Neural cell (in vitro differentiated cells): ENCODE results near the gene SUN1. TPM values are rescaled to one million over a fixed set of nuclear protein-coding genes. Genes with fewer than 3 reads are reported as not detected.
"Not testable (repeated sequence)": the region's sequence is repeated elsewhere in the genome, so short reads cannot be mapped to it uniquely, and the experiment has no call there.

ENCODE experiments used
- H2AFZ ChIP-seq: fragments of 200-600, 300-800 bp; sonication (generic), shearing (Covaris generic); 2 replicates; pipeline ENCODE4 v1.6.0; 2014; ENCODE audit warnings: low read depth, mild to moderate bottlenecking, antibody characterized with exemption, low read length, moderate library complexity
- H3F3A ChIP-seq: fragments of 200-600 bp; shearing (Covaris generic); 2 replicates; pipeline ENCODE4 v1.6.1; 2016; ENCODE audit warnings: mild to moderate bottlenecking, moderate library complexity, mixed read lengths, antibody characterized with exemption, low read length; ENCODE audit not compliant: insufficient read depth, poor library complexity, severe bottlenecking
- H3K27ac ChIP-seq: fragments of 200-600, 300-800 bp; sonication (generic), shearing (Covaris generic); 2 replicates; pipeline ENCODE4 v1.5.1; 2014; ENCODE audit warnings: mild to moderate bottlenecking, low read length, moderate library complexity
- H3K27me3 ChIP-seq: fragments of 300-800, 200-600 bp; sonication (generic), shearing (Covaris generic); 2 replicates; pipeline ENCODE4 v1.6.0; 2014; ENCODE audit warnings: mild to moderate bottlenecking, low read depth, low read length, moderate library complexity; ENCODE audit not compliant: insufficient read depth
- H3K36me3 ChIP-seq: fragments of 300-800, 200-600 bp; sonication (generic), shearing (Covaris generic); 2 replicates; pipeline ENCODE4 v1.5.1; 2014; ENCODE audit warnings: mild to moderate bottlenecking, antibody characterized with exemption, low read length, moderate library complexity; ENCODE audit not compliant: insufficient read depth
- H3K4me2 ChIP-seq: fragments of 300-800, 200-600 bp; sonication (generic), shearing (Covaris generic); 2 replicates; pipeline ENCODE4 v1.6.0; 2014; ENCODE audit warnings: mild to moderate bottlenecking, low read length
- H3K4me3 ChIP-seq: fragments of 300-800, 200-600 bp; sonication (generic), shearing (Covaris generic); 2 replicates; pipeline ENCODE4 v1.5.1; 2014; ENCODE audit warnings: mild to moderate bottlenecking, low read length, moderate library complexity
- H3K79me2 ChIP-seq: fragments of 200-600 bp; shearing (Covaris generic); replicated peaks from 2 replicates; pipeline ENCODE4 v1.6.0; 2014; ENCODE audit warnings: mild to moderate bottlenecking, low read length, moderate library complexity; ENCODE audit not compliant: insufficient read depth
- H3K9ac ChIP-seq: fragments of 300-800, 200-600 bp; sonication (generic), shearing (Covaris generic); 2 replicates; pipeline ENCODE4 v1.6.1; 2016; ENCODE audit warnings: mild to moderate bottlenecking, low read length, mixed read lengths
- H3K9me2 ChIP-seq: fragments of 200-600 bp; shearing (Covaris generic); 2 replicates; pipeline ENCODE4 v1.6.1; 2016; ENCODE audit warnings: mild to moderate bottlenecking, low read length, mixed read lengths; ENCODE audit not compliant: insufficient read depth
- H3K9me3 ChIP-seq: fragments of 200-600, 300-800 bp; sonication (generic), shearing (Covaris generic); 2 replicates; pipeline ENCODE4 v1.6.1; 2016; ENCODE audit warnings: mild to moderate bottlenecking, mixed run types, low read length, moderate library complexity, mixed read lengths
- H4K20me1 ChIP-seq: fragments of 200-600 bp; shearing (Covaris generic); 2 replicates; pipeline ENCODE4 v1.6.1; 2016; ENCODE audit warnings: mild to moderate bottlenecking, mixed run types; ENCODE audit not compliant: insufficient read depth
- CTCF ChIP-seq: fragments of 450-650 bp; IDR thresholded peaks from 2 replicates; pipeline ENCODE4 v1.5.1; 2014; ENCODE audit warnings: antibody characterized with exemption, mild to moderate bottlenecking, moderate library complexity; ENCODE audit not compliant: poor library complexity, severe bottlenecking
- EP300 ChIP-seq: fragments of 450-650 bp; conservative IDR thresholded peaks from 2 replicates; pipeline ENCODE4 v1.6.1; 2014; ENCODE audit warnings: antibody characterized with exemption, mild to moderate bottlenecking, moderate library complexity; ENCODE audit not compliant: poor library complexity, severe bottlenecking
- EZH2 ChIP-seq: fragments of 200-600, 300-800 bp; shearing (Covaris generic), sonication (generic); IDR thresholded peaks from 2 replicates; pipeline ENCODE4 v1.6.1; 2014; ENCODE audit warnings: antibody characterized with exemption, low read length, borderline replicate concordance, mild to moderate bottlenecking; ENCODE audit not compliant: insufficient read depth, poor library complexity, severe bottlenecking
- MXI1 ChIP-seq: fragments of 450-650 bp; conservative IDR thresholded peaks from 2 replicates; pipeline ENCODE4 v1.6.1; 2014; ENCODE audit warnings: antibody characterized with exemption, mild to moderate bottlenecking; ENCODE audit not compliant: poor library complexity, severe bottlenecking
- POLR2AphosphoS5 ChIP-seq: IDR thresholded peaks from 2 replicates; pipeline ENCODE4 v1.6.1; 2012
- RAD21 ChIP-seq: fragments of 450-650 bp; conservative IDR thresholded peaks from 2 replicates; pipeline ENCODE4 v1.6.1; 2014; ENCODE audit warnings: antibody characterized with exemption, mild to moderate bottlenecking, moderate library complexity
- REST ChIP-seq: IDR thresholded peaks from 2 replicates; pipeline ENCODE4 v1.6.1; 2012; ENCODE audit warnings: borderline replicate concordance
- SMC3 ChIP-seq: fragments of 450-650 bp; conservative IDR thresholded peaks from 2 replicates; pipeline ENCODE4 v1.6.1; 2014; ENCODE audit warnings: antibody characterized with exemption, mild to moderate bottlenecking, moderate library complexity; ENCODE audit not compliant: poor library complexity
- TAF1 ChIP-seq: IDR thresholded peaks from 2 replicates; pipeline ENCODE4 v1.6.1; 2012; ENCODE audit warnings: low read depth
- polyA plus RNA-seq: library from polyadenylated mRNA; depleted of rRNA; stranded (reverse); fragments of >200 nt; gene quantifications from 2 replicates; pipeline ENCODE4 v1.2.3, GENCODE V29; 2014

SUN1 gene
- polyA plus RNA-seq, 1 donor from 2014 or later: 309 TPM

- H3K27ac ChIP-seq, H3K79me2 ChIP-seq, H3K27me3 ChIP-seq, H3K9me3 ChIP-seq, H2AFZ ChIP-seq, H3K36me3 ChIP-seq, H3F3A ChIP-seq, H3K9me2 ChIP-seq, H3K4me3 ChIP-seq, H3K9ac ChIP-seq, H4K20me1 ChIP-seq, H3K4me2 ChIP-seq: not testable (repeated sequence)
These were observed 40.4 kb downstream of the SUN1 start for GRCh38 chr7:872685-873084.

GRCh38 chr7:873367-874002, 41.2 kb downstream of the SUN1 start:
- Histone ChIP-seq H4K20me1 (no peaks in the 10 kb centered on the region), H3K9ac (no peak overlapping the region), H2AFZ (no peak overlapping the region), H3K4me3 (no peak overlapping the region), H3K4me2 (no peak overlapping the region), H3K27me3 (no peaks in the 10 kb centered on the region), H3K9me2 (no peaks in the 10 kb centered on the region), H3F3A (no peaks in the 10 kb centered on the region), H3K79me2 (peaks cover 8% of the 10 kb centered on the region), H3K27ac (no peak overlapping the region), H3K9me3 (no peaks in the 10 kb centered on the region), H3K36me3 (peaks cover 5% of the 10 kb centered on the region)
- TF ChIP-seq EP300 (no peak), TAF1 (no peak), SMC3 (peak; percentile 84), RAD21 (peak; percentile 74), EZH2 (no peak), MXI1 (peak; percentile 80), REST (no peak), POLR2AphosphoS5 (no peak), CTCF (peak; percentile 82)
